PC-3 (cell line): ENCODE results near the gene AGBL5.

ENCODE experiments used
- EZH2 ChIP-seq: fragments of 300-600 bp; sonication (generic); IDR thresholded peaks from one replicate; pipeline ENCODE4 v1.6.1; 2017; ENCODE audit warnings: antibody characterized with exemption, mild to moderate bottlenecking, low read length; ENCODE audit not compliant: unreplicated experiment
- EZH2phosphoT487 ChIP-seq: fragments of 300-600 bp; sonication (generic); IDR thresholded peaks from 2 replicates; pipeline ENCODE4 v1.6.1; 2018; ENCODE audit warnings: mild to moderate bottlenecking, antibody characterized with exemption, low read length, borderline replicate concordance
- TF ChIP-seq, protein P1 (sequence below): fragments of 300-600 bp; sonication (generic); conservative IDR thresholded peaks from 2 replicates; pipeline ENCODE4 v1.5.1; 2017; ENCODE audit warnings: antibody characterized with exemption, low read depth, mild to moderate bottlenecking, low read length

DNA sequence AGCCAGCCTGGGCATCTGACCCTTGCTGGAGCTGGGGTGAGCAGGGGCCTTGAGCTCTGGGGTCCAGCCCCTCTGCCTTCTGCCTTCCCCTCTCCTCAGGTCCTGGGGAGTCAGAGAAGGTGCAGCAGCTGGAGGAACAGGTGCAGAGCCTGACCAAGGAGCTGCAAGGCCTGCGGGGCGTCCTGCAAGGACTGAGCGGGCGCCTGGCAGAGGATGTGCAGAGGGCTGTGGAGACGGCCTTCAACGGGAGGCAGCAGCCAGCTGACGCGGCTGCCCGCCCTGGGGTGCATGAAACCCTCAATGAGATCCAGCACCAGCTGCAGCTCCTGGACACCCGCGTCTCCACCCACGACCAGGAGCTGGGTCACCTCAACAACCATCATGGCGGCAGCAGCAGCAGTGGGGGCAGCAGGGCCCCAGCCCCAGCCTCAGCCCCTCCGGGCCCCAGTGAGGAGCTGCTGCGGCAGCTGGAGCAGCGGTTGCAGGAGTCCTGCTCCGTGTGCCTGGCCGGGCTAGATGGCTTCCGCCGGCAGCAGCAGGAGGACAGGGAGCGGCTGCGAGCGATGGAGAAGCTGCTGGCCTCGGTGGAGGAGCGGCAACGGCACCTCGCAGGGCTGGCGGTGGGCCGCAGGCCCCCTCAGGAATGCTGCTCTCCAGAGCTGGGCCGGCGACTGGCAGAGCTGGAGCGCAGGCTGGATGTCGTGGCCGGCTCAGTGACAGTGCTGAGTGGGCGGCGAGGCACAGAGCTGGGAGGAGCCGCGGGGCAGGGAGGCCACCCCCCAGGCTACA is 30.7 kb downstream of the AGBL5 start:
- no peak for TF ChIP-seq EZH2phosphoT487
- TF ChIP-seq, protein P1, sequence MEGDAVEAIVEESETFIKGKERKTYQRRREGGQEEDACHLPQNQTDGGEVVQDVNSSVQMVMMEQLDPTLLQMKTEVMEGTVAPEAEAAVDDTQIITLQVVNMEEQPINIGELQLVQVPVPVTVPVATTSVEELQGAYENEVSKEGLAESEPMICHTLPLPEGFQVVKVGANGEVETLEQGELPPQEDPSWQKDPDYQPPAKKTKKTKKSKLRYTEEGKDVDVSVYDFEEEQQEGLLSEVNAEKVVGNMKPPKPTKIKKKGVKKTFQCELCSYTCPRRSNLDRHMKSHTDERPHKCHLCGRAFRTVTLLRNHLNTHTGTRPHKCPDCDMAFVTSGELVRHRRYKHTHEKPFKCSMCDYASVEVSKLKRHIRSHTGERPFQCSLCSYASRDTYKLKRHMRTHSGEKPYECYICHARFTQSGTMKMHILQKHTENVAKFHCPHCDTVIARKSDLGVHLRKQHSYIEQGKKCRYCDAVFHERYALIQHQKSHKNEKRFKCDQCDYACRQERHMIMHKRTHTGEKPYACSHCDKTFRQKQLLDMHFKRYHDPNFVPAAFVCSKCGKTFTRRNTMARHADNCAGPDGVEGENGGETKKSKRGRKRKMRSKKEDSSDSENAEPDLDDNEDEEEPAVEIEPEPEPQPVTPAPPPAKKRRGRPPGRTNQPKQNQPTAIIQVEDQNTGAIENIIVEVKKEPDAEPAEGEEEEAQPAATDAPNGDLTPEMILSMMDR: no peak
- no peak for TF ChIP-seq EZH2
